Eye (tissue), 1 donor: ENCODE measurements around the gene METTL22.

Experiments used
- DNase-seq: peaks from one replicate; pipeline ENCODE4 v3.0.0-alpha.2; 2015

Gene METTL22

GRCh38 chr16:8595783-8596182 is 25.7 kb upstream of the METTL22 start:
- DNase-seq = no peak

- DNase-seq = no peak
Observed at GRCh38 chr16:8596581-8596980, 24.9 kb upstream of the METTL22 start.

- DNase-seq = no peak
Observed at GRCh38 chr16:8600144-8600775, 21.2 kb upstream of the METTL22 start.

- DNase-seq = no peak
Observed at GRCh38 chr16:8605554-8605953, 15.9 kb upstream of the METTL22 start.

- DNase-seq = no peak
Observed at GRCh38 chr16:8607214-8607613, 14.3 kb upstream of the METTL22 start.

- DNase-seq = no peak
Observed at GRCh38 chr16:8611122-8611521, 10.4 kb upstream of the METTL22 start.

- no peak for DNase-seq
Observed at GRCh38 chr16:8611886-8612600, 9.5 kb upstream of the METTL22 start.

- no peak for DNase-seq
Observed at GRCh38 chr16:8614435-8615029, 7.0 kb upstream of the METTL22 start.

GRCh38 chr16:8619671-8620370 is 1.7 kb upstream of the METTL22 start:
- no peak for DNase-seq

- no peak for DNase-seq
Observed at GRCh38 chr16:8620535-8620934, 963 bp upstream of the METTL22 start.

GRCh38 chr16:8621222-8621571 is 301 bp upstream of the METTL22 start:
- no peak for DNase-seq

GRCh38 chr16:8622315-8622656 is 788 bp downstream of the METTL22 start:
- DNase-seq = no peak

- no peak for DNase-seq
Observed at GRCh38 chr16:8623634-8624033, 2.1 kb downstream of the METTL22 start.

GRCh38 chr16:8625491-8626087 is 4.1 kb downstream of the METTL22 start:
- no peak for DNase-seq

- DNase-seq = no peak
Observed at GRCh38 chr16:8626946-8627345, 5.4 kb downstream of the METTL22 start.

GRCh38 chr16:8627456-8627855 is 6.0 kb downstream of the METTL22 start:
- DNase-seq = no peak

GRCh38 chr16:8628981-8629725 is 7.7 kb downstream of the METTL22 start:
- no peak for DNase-seq

- DNase-seq = no peak
Observed at GRCh38 chr16:8630255-8630953, 8.9 kb downstream of the METTL22 start.

GRCh38 chr16:8631373-8631772 is 9.9 kb downstream of the METTL22 start:
- no peak for DNase-seq

- no peak for DNase-seq
Observed at GRCh38 chr16:8631818-8632465, 10.4 kb downstream of the METTL22 start.

- DNase-seq = no peak
Observed at GRCh38 chr16:8632675-8633182, 11.2 kb downstream of the METTL22 start.
